Hepatocyte (in vitro differentiated cells): ENCODE data around the gene KRTAP19-3. TPM values are rescaled to one million over a fixed set of nuclear protein-coding genes. Genes with fewer than 3 reads are reported as not detected.
"Not testable (repeated sequence)": the region's sequence is repeated elsewhere in the genome, so short reads cannot be mapped to it uniquely, and the experiment has no call there.

Experiments used
- DNase-seq: peaks from one replicate; pipeline ENCODE4 v3.0.0-alpha.2; 2016; ENCODE audit warnings: low spot score
- H2AFZ ChIP-seq: fragments of 200-600 bp; sonication (generic); 2 replicates; pipeline ENCODE4 v1.6.0; 2016; ENCODE audit warnings: antibody characterized with exemption, mild to moderate bottlenecking
- H3K27ac ChIP-seq: fragments of 200-600 bp; sonication (generic); 2 replicates; pipeline ENCODE4 v1.5.1; 2016; ENCODE audit warnings: mild to moderate bottlenecking
- H3K27me3 ChIP-seq: fragments of 200-600 bp; sonication (generic); 2 replicates; pipeline ENCODE4 v1.6.1; 2016
- H3K36me3 ChIP-seq: fragments of 200-600 bp; sonication (generic); replicated peaks from 2 replicates; pipeline ENCODE4 v1.5.1; 2016; ENCODE audit warnings: low read depth; ENCODE audit not compliant: insufficient read depth
- H3K4me1 ChIP-seq: fragments of 200-600 bp; sonication (generic); 2 replicates; pipeline ENCODE4 v1.5.1; 2016; ENCODE audit warnings: mild to moderate bottlenecking, moderate library complexity; ENCODE audit not compliant: insufficient read depth
- H3K4me2 ChIP-seq: fragments of 200-600 bp; sonication (generic); 2 replicates; pipeline ENCODE4 v1.6.0; 2016
- H3K4me3 ChIP-seq: fragments of 200-600 bp; sonication (generic); 2 replicates; pipeline ENCODE4 v1.5.1; 2016; ENCODE audit warnings: mild to moderate bottlenecking
- H3K79me2 ChIP-seq: fragments of 200-600 bp; sonication (generic); 2 replicates; pipeline ENCODE4 v1.6.0; 2017; ENCODE audit warnings: mild to moderate bottlenecking
- H3K9me2 ChIP-seq: fragments of 200-600 bp; sonication (generic); replicated peaks from 2 replicates; pipeline ENCODE4 v1.6.0; 2017; ENCODE audit warnings: mild to moderate bottlenecking; ENCODE audit not compliant: insufficient read depth
- H3K9me3 ChIP-seq: fragments of 200-600 bp; sonication (generic); 2 replicates; pipeline ENCODE4 v1.5.1; 2016; ENCODE audit warnings: low read depth, mild to moderate bottlenecking
- H4K20me1 ChIP-seq: fragments of 200-600 bp; sonication (generic); 2 replicates; pipeline ENCODE4 v1.6.0; 2016; ENCODE audit warnings: mild to moderate bottlenecking; ENCODE audit not compliant: insufficient read depth, poor library complexity, severe bottlenecking
- CTCF ChIP-seq: fragments of 200-600 bp; sonication (generic); IDR thresholded peaks from 2 replicates; pipeline ENCODE4 v1.5.1; 2016; ENCODE audit warnings: antibody characterized with exemption, mild to moderate bottlenecking; ENCODE audit not compliant: poor library complexity
- EZH2 ChIP-seq: fragments of 200-600 bp; sonication (generic); IDR thresholded peaks from 2 replicates; pipeline ENCODE4 v1.6.1; 2016; ENCODE audit warnings: antibody characterized with exemption, mild to moderate bottlenecking, borderline replicate concordance
- EZH2phosphoT487 ChIP-seq: fragments of 200-600 bp; sonication (generic); IDR thresholded peaks from one replicate; pipeline ENCODE4 v1.6.1; 2018; ENCODE audit warnings: antibody characterized with exemption, mild to moderate bottlenecking, low read depth, moderate library complexity; ENCODE audit not compliant: unreplicated experiment, severe bottlenecking
- WGBS: methylation state at CpG from one replicate; pipeline ENCODE4 v1.1.6; 2016; ENCODE audit warnings: low lambda C conversion rate; ENCODE audit errors: missing lambda C conversion rate; 5-methylcytosine and 5-hydroxymethylcytosine counted together
- polyA plus RNA-seq: library from polyadenylated mRNA; unstranded; fragments of >200 nt; fragmentation: Nextera tagmentation; extraction: Ambion mirVana; gene quantifications from 2 replicates; pipeline ENCODE4 v1.2.1, GENCODE V29; 2016
- total RNA-seq: library from RNA; depleted of rRNA; stranded (reverse); fragments of >200 nt; gene quantifications from 2 replicates; pipeline ENCODE4 v1.2.3, GENCODE V29; 2014

The KRTAP19-3 gene
- total and polyA plus RNA-seq, 2 experiments from 2014 or later: not detected

- H3K9me3 ChIP-seq, H3K4me2 ChIP-seq, H3K79me2 ChIP-seq, H3K27me3 ChIP-seq, H3K9me2 ChIP-seq, H3K4me1 ChIP-seq, H2AFZ ChIP-seq, H3K36me3 ChIP-seq, H4K20me1 ChIP-seq, H3K4me3 ChIP-seq, H3K27ac ChIP-seq: not testable (repeated sequence)
- peak; percentile 22 for DNase-seq
- WGBS: 24% methylated on average over 4 of the region's 4 CpGs
- TF ChIP-seq CTCF: peak; percentile 38
Observed at GRCh38 chr21:30505621-30506205, 13.9 kb upstream of the KRTAP19-3 start.

GRCh38 chr21:30502041-30502440, 10.2 kb upstream of the KRTAP19-3 start, which contains the start of gene KRTAP19-5:
TSS of gene KRTAP19-5 (minus strand) at chr21:30502141. CDS start at chr21:30502090, 51 bp downstream.
- Histone ChIP-seq H3K36me3 (no peaks in the 10 kb centered on the region), H3K27me3 (no peaks in the 10 kb centered on the region), H3K4me1 (no peaks in the 10 kb centered on the region), H3K9me2 (no peaks in the 10 kb centered on the region), H3K4me2 (no peak within 1 kb of the TSS), H3K27ac (no peak within 1 kb of the TSS), H3K9me3 (no peaks in the 10 kb centered on the region), H3K79me2 (no peaks in the 10 kb centered on the region), H4K20me1 (no peaks in the 10 kb centered on the region), H3K4me3 (no peak within 1 kb of the TSS), H2AFZ (no peak within 1 kb of the TSS)
- 91% methylated on average over 6 of the region's 6 CpGs for WGBS
- no peak for TF ChIP-seq EZH2phosphoT487
- TF ChIP-seq EZH2: no peak
- TF ChIP-seq CTCF: no peak
- DNase-seq: no peak

- TF ChIP-seq CTCF (no peak), EZH2 (no peak), EZH2phosphoT487 (no peak)
- no peak for DNase-seq
- Histone ChIP-seq H3K9me3 (no peaks in the 10 kb centered on the region), H3K4me2 (no peak within 1 kb of the TSS), H3K27ac (no peak within 1 kb of the TSS), H4K20me1 (no peaks in the 10 kb centered on the region), H3K36me3 (no peaks in the 10 kb centered on the region), H3K4me3 (no peak within 1 kb of the TSS), H3K4me1 (no peaks in the 10 kb centered on the region), H3K9me2 (no peaks in the 10 kb centered on the region), H2AFZ (no peak within 1 kb of the TSS), H3K79me2 (no peaks in the 10 kb centered on the region), H3K27me3 (no peaks in the 10 kb centered on the region)
- WGBS: 68% methylated on average over 4 of the region's 4 CpGs
Observed at GRCh38 chr21:30497065-30497464, 5.3 kb upstream of the KRTAP19-3 start, which contains the start of gene KRTAP19-4. TSS of gene KRTAP19-4 (minus strand) at chr21:30497165. CDS start at chr21:30497110, 55 bp downstream.

DNA sequence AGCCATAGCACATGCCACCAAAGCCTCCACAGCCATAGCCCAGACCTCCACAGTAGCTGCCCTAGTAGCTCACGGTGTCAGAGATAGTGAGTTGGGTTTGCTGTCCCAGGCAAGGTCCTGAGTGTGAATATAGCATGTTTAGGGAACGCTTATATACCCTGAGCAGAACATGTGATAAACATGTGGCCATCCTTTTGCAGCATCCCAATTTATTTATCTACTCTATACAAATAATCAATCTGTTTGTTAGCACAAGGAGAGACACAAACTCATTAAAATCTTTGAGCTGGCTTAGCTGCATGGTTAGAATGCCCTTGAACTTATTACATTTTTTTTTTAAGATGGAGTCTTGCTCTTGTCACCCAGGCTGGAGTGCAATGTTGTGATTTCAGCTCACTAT, 4.5 kb downstream of the KRTAP19-3 start, which contains the start of gene KRTAP19-2:
TSS of gene KRTAP19-2 (minus strand) at position 101 of the 400 bp plus-strand sequence. CDS start at position 13, 88 bp downstream.
- Histone ChIP-seq H3K4me3 (no peak within 1 kb of the TSS), H3K9me3 (no peaks in the 10 kb centered on the region), H2AFZ (no peak within 1 kb of the TSS), H3K36me3 (no peaks in the 10 kb centered on the region), H3K9me2 (no peaks in the 10 kb centered on the region), H3K4me2 (no peak within 1 kb of the TSS), H4K20me1 (no peaks in the 10 kb centered on the region), H3K27me3 (no peaks in the 10 kb centered on the region), H3K4me1 (no peaks in the 10 kb centered on the region), H3K79me2 (no peaks in the 10 kb centered on the region), H3K27ac (no peak within 1 kb of the TSS)
- WGBS: 84% methylated on average over 2 of the region's 2 CpGs
- TF ChIP-seq CTCF: no peak
- no peak for TF ChIP-seq EZH2
- TF ChIP-seq EZH2phosphoT487: no peak
- DNase-seq: no peak
